Fibroblast of lung (primary cell): ENCODE measurements around the gene CISH. TPM values are rescaled to one million over a fixed set of nuclear protein-coding genes. Genes with fewer than 3 reads are reported as not detected.
A peak's percentile ranks its signal among the peaks of the same experiment; 100 is the strongest.

Source experiments
- DNase-seq, 2 donors: peaks; one replicate each; pipeline versions ENCODE4 v3.0.0 to v3.0.0-alpha.2; 2010; ENCODE audit warnings: low read depth in 2 of 2
- H2AFZ ChIP-seq: 2 replicates; pipeline ENCODE4 v1.5.1; 2012; ENCODE audit warnings: low read length, control low read depth, inconsistent platforms
- H3K27ac ChIP-seq: 2 replicates; pipeline ENCODE4 v1.5.1; 2011; ENCODE audit warnings: low read length, control low read depth; ENCODE audit not compliant: insufficient read depth
- H3K27me3 ChIP-seq: 2 replicates; pipeline ENCODE4 v1.5.1; 2011; ENCODE audit warnings: mild to moderate bottlenecking, low read length; ENCODE audit not compliant: control insufficient read depth, insufficient read depth
- H3K36me3 ChIP-seq: 2 replicates; pipeline ENCODE4 v1.5.1; 2011; ENCODE audit warnings: low read length; ENCODE audit not compliant: control insufficient read depth, insufficient read depth
- H3K4me1 ChIP-seq: 2 replicates; pipeline ENCODE4 v1.5.1; 2011; ENCODE audit warnings: low read length; ENCODE audit not compliant: control insufficient read depth, insufficient read depth; ENCODE audit errors: extremely low read depth
- H3K4me2 ChIP-seq: 2 replicates; pipeline ENCODE4 v1.5.1; 2011; ENCODE audit warnings: low read length, control low read depth; ENCODE audit not compliant: insufficient read depth; ENCODE audit errors: extremely low read depth
- H3K4me3 ChIP-seq, 4 experiments: fragments of 200-600 bp in 1 of 4; sonication (generic) in 1 of 4; replicated peaks in 1 of 4; 2 replicates each; pipeline ENCODE4 v1.5.1; 2011 to 2016; ENCODE audit warnings: low read length in 4 of 4, low read depth in 3 of 4, mild to moderate bottlenecking in 3 of 4, control low read depth in 2 of 4, inconsistent platforms in 1 of 4, mixed read lengths in 1 of 4; ENCODE audit not compliant: insufficient read depth in 1 of 4; ENCODE audit errors: control extremely low read depth in 1 of 4
- H3K79me2 ChIP-seq: 2 replicates; pipeline ENCODE4 v1.5.1; 2012; ENCODE audit warnings: mild to moderate bottlenecking, low read length, inconsistent platforms; ENCODE audit not compliant: control insufficient read depth, insufficient read depth
- H3K9ac ChIP-seq: 2 replicates; pipeline ENCODE4 v1.5.1; 2011; ENCODE audit warnings: mild to moderate bottlenecking, low read length, control low read depth; ENCODE audit not compliant: insufficient read depth
- H3K9me3 ChIP-seq: 2 replicates; pipeline ENCODE4 v1.5.1; 2012; ENCODE audit warnings: low read depth, low read length; ENCODE audit not compliant: control insufficient read depth, insufficient read depth
- H4K20me1 ChIP-seq: 2 replicates; pipeline ENCODE4 v1.5.1; 2011; ENCODE audit warnings: low read length; ENCODE audit not compliant: control insufficient read depth, insufficient read depth; ENCODE audit errors: extremely low read depth
- CTCF ChIP-seq, 2 donors: IDR thresholded peaks in 1 of 2; conservative IDR thresholded peaks in 1 of 2; 1 replicate in 1 of 2; 2 replicates in 1 of 2; pipeline ENCODE4 v1.5.1; 2011 to 2012; ENCODE audit warnings: low read length in 2 of 2, control low read depth in 1 of 2, inconsistent platforms in 1 of 2, low read depth in 1 of 2, mild to moderate bottlenecking in 1 of 2
- EZH2 ChIP-seq: IDR thresholded peaks from 2 replicates; pipeline ENCODE4 v1.5.1; 2012; ENCODE audit warnings: low read length, control low read depth, mild to moderate bottlenecking; ENCODE audit errors: missing control alignments
- polyA plus RNA-seq, 2 donors: library from polyadenylated mRNA; depleted of rRNA in 1 of 2; stranded (reverse) in 1 of 2; unstranded in 1 of 2; fragments of >200 nt; gene quantifications; 2 replicates each; pipeline ENCODE4 v1.2.1, GENCODE V29; 2011 to 2012; ENCODE audit warnings: missing spikeins in 1 of 2
- total RNA-seq: library from RNA; depleted of rRNA; stranded (reverse); fragments of >200 nt; gene quantifications from 2 replicates; pipeline ENCODE4 v1.2.1, GENCODE V29; 2014

CISH gene
- total and polyA plus RNA-seq, 2 donors (not counting 1 experiment from before 2014, with no cell fraction given), result 0.99 to 1.9 TPM

- Histone ChIP-seq H3K9me3 (no peaks in the 10 kb centered on the region), H2AFZ (no peak overlapping the region), H3K4me3 (no peak overlapping the region), H3K27ac (no peak overlapping the region), H3K79me2 (no peaks in the 10 kb centered on the region), H3K9ac (no peak overlapping the region), H3K27me3 (no peaks in the 10 kb centered on the region), H4K20me1 (no peaks in the 10 kb centered on the region), H3K4me2 (no peak overlapping the region), H3K36me3 (peaks cover 11% of the 10 kb centered on the region), H3K4me1 (no peaks in the 10 kb centered on the region)
- TF ChIP-seq EZH2, result no peak
- TF ChIP-seq CTCF (conservative IDR thresholded peaks at IDR 0.05 in 1 of 2, IDR thresholded peaks at IDR 0.05 in 1 of 2; ENCODE audit: low read depth in 1 of 2, low read length in 2 of 2), result no peak
- DNase-seq, result no peak
Measured at GRCh38 chr3:50577348-50577747, 34.2 kb downstream of the CISH start.

GRCh38 chr3:50575372-50575771, 36.2 kb downstream of the CISH start:
- H3K4me1 ChIP-seq, result no peaks in the 10 kb centered on the region
- H3K9ac ChIP-seq, result no peak overlapping the region
- H3K4me2 ChIP-seq, result no peak overlapping the region
- no peak overlapping the region for H3K27ac ChIP-seq
- no peak overlapping the region for H2AFZ ChIP-seq
- H3K36me3 ChIP-seq, result peaks cover 10% of the 10 kb centered on the region
- H3K9me3 ChIP-seq, result no peaks in the 10 kb centered on the region
- TF ChIP-seq CTCF (conservative IDR thresholded peaks at IDR 0.05 in 1 of 2, IDR thresholded peaks at IDR 0.05 in 1 of 2; ENCODE audit: low read depth in 1 of 2, low read length in 2 of 2) (no peak), EZH2 (no peak)
- H3K4me3 ChIP-seq, result no peak overlapping the region
- DNase-seq, result peak in 1 of 2 donors; percentile 35
- H3K27me3 ChIP-seq, result no peaks in the 10 kb centered on the region
- no peaks in the 10 kb centered on the region for H4K20me1 ChIP-seq
- H3K79me2 ChIP-seq, result no peaks in the 10 kb centered on the region

- Histone ChIP-seq H3K4me3 (no peak overlapping the region), H3K9me3 (no peaks in the 10 kb centered on the region), H3K27ac (no peak overlapping the region), H3K4me1 (no peaks in the 10 kb centered on the region), H4K20me1 (no peaks in the 10 kb centered on the region), H2AFZ (no peak overlapping the region), H3K4me2 (no peak overlapping the region), H3K9ac (no peak overlapping the region), H3K79me2 (peaks cover 6% of the 10 kb centered on the region), H3K36me3 (peaks cover 9% of the 10 kb centered on the region), H3K27me3 (no peaks in the 10 kb centered on the region)
- TF ChIP-seq CTCF (conservative IDR thresholded peaks at IDR 0.05 in 1 of 2, IDR thresholded peaks at IDR 0.05 in 1 of 2; ENCODE audit: low read depth in 1 of 2, low read length in 2 of 2) (no peak), EZH2 (no peak)
- no peak for DNase-seq
Measured at GRCh38 chr3:50574444-50574831, 37.1 kb downstream of the CISH start.
